Breast epithelium (tissue), 3 donors: ENCODE data around the gene ZBTB48.

Experiments used
- POLR2A ChIP-seq: fragments of 450-650 bp; IDR thresholded peaks from one replicate; pipeline ENCODE4 v1.6.1; 2016; ENCODE audit warnings: antibody characterized with exemption, mild to moderate bottlenecking, moderate library complexity
- POLR2AphosphoS5 ChIP-seq, 3 donors: sonication (generic); formaldehyde crosslinking; IDR thresholded peaks; one replicate each; pipeline ENCODE4 v1.6.1; 2017; ENCODE audit warnings: antibody characterized with exemption in 3 of 3
- TF ChIP-seq, protein P1 (sequence below), 3 donors: fragments of 450-650 bp; IDR thresholded peaks; one replicate each; pipeline ENCODE4 v1.5.1; 2016 to 2017; ENCODE audit warnings: antibody characterized with exemption in 3 of 3, mild to moderate bottlenecking in 3 of 3, moderate library complexity in 3 of 3

DNA sequence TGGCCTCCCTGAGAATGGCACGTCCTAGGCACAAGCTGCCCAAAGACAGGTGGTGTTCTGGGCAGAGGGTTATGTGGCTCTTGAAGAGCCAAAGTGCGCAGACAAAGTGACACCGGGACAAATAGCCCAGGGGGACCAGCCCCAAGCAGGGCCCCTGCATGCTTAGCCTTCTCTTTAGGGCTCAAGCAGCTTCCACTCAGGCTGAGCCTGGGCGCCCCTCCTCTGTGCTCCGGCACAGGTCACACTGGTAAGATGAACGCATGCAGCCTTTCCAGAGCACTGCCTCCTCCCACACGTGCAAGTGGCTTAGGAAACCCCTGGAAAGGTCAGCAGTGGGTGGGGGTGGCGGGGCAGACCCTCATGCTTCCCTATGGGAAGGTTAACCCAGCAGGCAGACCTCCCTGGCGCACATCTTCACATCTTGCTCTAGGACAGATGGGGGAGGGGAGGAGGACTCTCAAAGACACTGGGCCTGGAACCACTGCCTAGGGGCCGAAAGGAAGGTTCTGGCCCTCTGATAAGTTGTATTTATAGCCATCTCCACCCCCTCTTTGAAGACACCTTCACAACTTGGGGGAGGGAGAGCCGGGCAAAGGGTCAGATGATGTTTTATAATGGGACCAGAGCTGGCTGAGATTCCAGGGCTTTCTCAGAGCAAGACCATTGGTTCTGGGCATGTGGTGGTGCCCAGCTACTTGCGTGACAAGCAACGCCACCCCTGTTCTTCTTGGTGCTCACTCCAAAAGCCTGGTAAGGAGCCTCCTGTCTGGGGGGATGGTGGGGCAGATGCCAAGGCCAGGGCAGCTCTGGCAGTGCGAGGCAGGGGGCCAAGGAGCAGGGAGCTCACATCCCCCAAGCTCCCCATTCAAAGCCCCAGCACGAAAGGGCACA, 17.3 kb downstream of the ZBTB48 start:
- TF ChIP-seq, protein P1, sequence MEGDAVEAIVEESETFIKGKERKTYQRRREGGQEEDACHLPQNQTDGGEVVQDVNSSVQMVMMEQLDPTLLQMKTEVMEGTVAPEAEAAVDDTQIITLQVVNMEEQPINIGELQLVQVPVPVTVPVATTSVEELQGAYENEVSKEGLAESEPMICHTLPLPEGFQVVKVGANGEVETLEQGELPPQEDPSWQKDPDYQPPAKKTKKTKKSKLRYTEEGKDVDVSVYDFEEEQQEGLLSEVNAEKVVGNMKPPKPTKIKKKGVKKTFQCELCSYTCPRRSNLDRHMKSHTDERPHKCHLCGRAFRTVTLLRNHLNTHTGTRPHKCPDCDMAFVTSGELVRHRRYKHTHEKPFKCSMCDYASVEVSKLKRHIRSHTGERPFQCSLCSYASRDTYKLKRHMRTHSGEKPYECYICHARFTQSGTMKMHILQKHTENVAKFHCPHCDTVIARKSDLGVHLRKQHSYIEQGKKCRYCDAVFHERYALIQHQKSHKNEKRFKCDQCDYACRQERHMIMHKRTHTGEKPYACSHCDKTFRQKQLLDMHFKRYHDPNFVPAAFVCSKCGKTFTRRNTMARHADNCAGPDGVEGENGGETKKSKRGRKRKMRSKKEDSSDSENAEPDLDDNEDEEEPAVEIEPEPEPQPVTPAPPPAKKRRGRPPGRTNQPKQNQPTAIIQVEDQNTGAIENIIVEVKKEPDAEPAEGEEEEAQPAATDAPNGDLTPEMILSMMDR (IDR thresholded peaks at IDR 0.05), result no peak
- no peak for TF ChIP-seq POLR2A
- TF ChIP-seq POLR2AphosphoS5 (IDR thresholded peaks at IDR 0.05), result no peak
